Esophagus squamous epithelium (tissue), 5 donors: Measurements from ENCODE around the gene ETV6. TPM values are rescaled to one million over a fixed set of nuclear protein-coding genes. Genes with fewer than 3 reads are reported as not detected.

Source experiments
- DNase-seq: peaks from one replicate; lab custom pipeline; 2025; lab: John Stamatoyannopoulos, UW
- H3K27ac ChIP-seq, 4 donors: fragments of 200-600 bp; sonication (generic); one replicate each; pipeline ENCODE4 v1.5.1; 2016 to 2019; ENCODE audit warnings: mild to moderate bottlenecking in 1 of 4
- H3K27me3 ChIP-seq, 4 donors: fragments of 200-600 bp; sonication (generic); 1 replicate in 3 of 4; 2 replicates in 1 of 4; pipeline versions ENCODE4 v1.5.1 to v1.6.0; 2017 to 2021; ENCODE audit warnings: antibody characterized with exemption in 1 of 4
- H3K36me3 ChIP-seq, 3 donors: fragments of 200-600 bp; sonication (generic); one replicate each; pipeline ENCODE4 v1.5.1; 2016 to 2019
- H3K4me1 ChIP-seq, 3 donors: fragments of 200-600 bp; sonication (generic); one replicate each; pipeline ENCODE4 v1.5.1; 2017 to 2019
- H3K4me3 ChIP-seq, 4 donors: fragments of 200-600 bp; sonication (generic); 1 replicate in 3 of 4; 2 replicates in 1 of 4; pipeline ENCODE4 v1.5.1; 2016 to 2019; ENCODE audit warnings: mild to moderate bottlenecking in 2 of 4, moderate library complexity in 1 of 4
- H3K9me3 ChIP-seq, 3 donors: fragments of 200-600 bp; sonication (generic); one replicate each; pipeline ENCODE4 v1.5.1; 2016 to 2019
- POLR2A ChIP-seq, 4 donors: fragments of 450-650 bp; IDR thresholded peaks; one replicate each; pipeline ENCODE4 v1.6.1; 2017; ENCODE audit warnings: antibody characterized with exemption in 4 of 4, mild to moderate bottlenecking in 4 of 4, moderate library complexity in 3 of 4
- WGBS, 2 donors: methylation state at CpG; one replicate each; pipeline ENCODE4 v1.1.5; 2018; 5-methylcytosine and 5-hydroxymethylcytosine counted together
- intact Hi-C: fragments of 100-400 bp; cut with DNase I; formaldehyde crosslinking; loops from one replicate; pipeline ENCODE4 v1.15.0; 2022
- total RNA-seq, 4 donors: library from RNA; depleted of rRNA; stranded (reverse); fragments of >200 nt; gene quantifications; one replicate each; pipeline ENCODE4 v1.1.0, GENCODE V29; 2016
- TF ChIP-seq, protein P1 (sequence below), 6 experiments: fragments of 450-650 bp in 4 of 6; fragments of 200-600 bp in 2 of 6; sonication (generic) in 2 of 6; IDR thresholded peaks; one replicate each; pipeline ENCODE4 v1.5.1; 2016 to 2019; ENCODE audit warnings: antibody characterized with exemption in 6 of 6, mild to moderate bottlenecking in 4 of 6, moderate library complexity in 4 of 6
- donor health status: DM: yes; HTN: yes; CAD: no.

The ETV6 gene
- total RNA-seq, 4 donors from 2014 or later: 11.3 to 17.3 (median 13.8) TPM

DNA sequence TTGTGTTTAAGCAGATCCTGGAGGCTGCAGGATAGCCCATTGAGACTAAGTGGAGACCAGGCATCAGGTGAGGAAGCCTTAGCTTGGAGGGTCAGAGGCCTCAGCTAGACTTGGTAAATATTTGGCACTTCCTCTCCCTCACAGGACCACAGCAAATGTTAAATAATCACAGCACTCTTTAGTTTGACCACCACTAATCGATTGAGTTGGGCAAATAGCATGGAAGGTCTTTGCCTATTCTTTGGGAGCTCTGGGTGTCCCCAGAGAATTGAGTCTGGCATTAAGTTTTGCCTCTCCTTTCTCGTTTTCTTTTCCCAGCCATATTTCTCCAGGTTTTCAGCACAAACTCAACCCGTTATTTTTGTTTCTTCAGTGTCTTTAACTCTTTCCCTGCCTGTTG, 61.4 kb downstream of the ETV6 start:
- H3K4me1 ChIP-seq: peaks cover 14 to 42% (median 31%) of the 10 kb centered on the region in 3 donors
- intact Hi-C loops: no loop called here
- DNase-seq: no peak
- no peaks in the 10 kb centered on the region for H3K27me3 ChIP-seq
- H3K4me3 ChIP-seq: no peak overlapping the region
- TF ChIP-seq POLR2A (IDR thresholded peaks at IDR 0.05): no peak
- TF ChIP-seq, protein P1, sequence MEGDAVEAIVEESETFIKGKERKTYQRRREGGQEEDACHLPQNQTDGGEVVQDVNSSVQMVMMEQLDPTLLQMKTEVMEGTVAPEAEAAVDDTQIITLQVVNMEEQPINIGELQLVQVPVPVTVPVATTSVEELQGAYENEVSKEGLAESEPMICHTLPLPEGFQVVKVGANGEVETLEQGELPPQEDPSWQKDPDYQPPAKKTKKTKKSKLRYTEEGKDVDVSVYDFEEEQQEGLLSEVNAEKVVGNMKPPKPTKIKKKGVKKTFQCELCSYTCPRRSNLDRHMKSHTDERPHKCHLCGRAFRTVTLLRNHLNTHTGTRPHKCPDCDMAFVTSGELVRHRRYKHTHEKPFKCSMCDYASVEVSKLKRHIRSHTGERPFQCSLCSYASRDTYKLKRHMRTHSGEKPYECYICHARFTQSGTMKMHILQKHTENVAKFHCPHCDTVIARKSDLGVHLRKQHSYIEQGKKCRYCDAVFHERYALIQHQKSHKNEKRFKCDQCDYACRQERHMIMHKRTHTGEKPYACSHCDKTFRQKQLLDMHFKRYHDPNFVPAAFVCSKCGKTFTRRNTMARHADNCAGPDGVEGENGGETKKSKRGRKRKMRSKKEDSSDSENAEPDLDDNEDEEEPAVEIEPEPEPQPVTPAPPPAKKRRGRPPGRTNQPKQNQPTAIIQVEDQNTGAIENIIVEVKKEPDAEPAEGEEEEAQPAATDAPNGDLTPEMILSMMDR (IDR thresholded peaks at IDR 0.05): no peak
- H3K9me3 ChIP-seq: no peaks in the 10 kb centered on the region
- H3K36me3 ChIP-seq: no peaks in the 10 kb centered on the region
- H3K27ac ChIP-seq: peak overlapping the region in 2 of 4 donors; percentile 39 to 53
- WGBS, 2 donors: 48 to 72% methylated on average over 3 of the region's 3 CpGs

DNA sequence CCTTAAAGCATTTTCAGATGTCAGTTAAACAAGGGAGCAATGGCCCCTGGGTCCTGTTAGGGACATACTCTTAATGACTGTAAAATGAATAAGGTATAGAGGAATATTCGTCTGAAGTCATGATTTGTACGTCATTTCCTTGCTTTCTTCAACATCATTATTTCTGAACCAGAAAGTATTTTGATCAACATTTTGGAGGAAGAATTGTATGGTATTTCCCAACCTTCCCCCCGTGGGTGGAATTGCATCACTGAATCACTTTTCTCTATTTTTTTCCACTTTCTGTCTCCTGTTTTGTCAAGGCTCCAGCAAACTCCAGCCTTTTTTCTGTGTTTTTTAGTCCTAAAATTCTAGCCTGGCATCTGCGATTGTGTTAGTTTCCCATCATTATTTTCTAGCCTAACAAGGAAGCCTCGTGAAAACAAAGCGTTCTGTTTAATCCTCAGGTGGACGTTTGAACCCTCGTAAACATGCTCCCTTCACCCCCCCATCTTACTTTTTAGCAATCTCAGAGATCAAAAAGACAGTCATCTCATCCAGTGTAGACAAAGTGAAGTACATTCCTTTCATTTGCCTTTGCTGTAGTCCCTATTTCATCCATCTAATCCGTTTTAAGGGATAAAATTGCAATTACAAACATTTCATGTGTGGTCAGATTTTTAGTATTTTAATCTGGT, 62.3 kb downstream of the ETV6 start:
- Histone ChIP-seq H3K27me3 (no peaks in the 10 kb centered on the region), H3K4me3 (no peak overlapping the region), H3K9me3 (no peaks in the 10 kb centered on the region), H3K36me3 (no peaks in the 10 kb centered on the region), H3K4me1 (peaks cover 12 to 34% (median 22%) of the 10 kb centered on the region in 3 donors), H3K27ac (peak overlapping the region; percentile 4 to 53 (median 28))
- intact Hi-C loops: no loop called here
- TF ChIP-seq, protein P1 (IDR thresholded peaks at IDR 0.05): no peak
- TF ChIP-seq POLR2A (IDR thresholded peaks at IDR 0.05): no peak
- no peak for DNase-seq
- WGBS, 2 donors: 72% methylated on average over 9 of the region's 9 CpGs

DNA sequence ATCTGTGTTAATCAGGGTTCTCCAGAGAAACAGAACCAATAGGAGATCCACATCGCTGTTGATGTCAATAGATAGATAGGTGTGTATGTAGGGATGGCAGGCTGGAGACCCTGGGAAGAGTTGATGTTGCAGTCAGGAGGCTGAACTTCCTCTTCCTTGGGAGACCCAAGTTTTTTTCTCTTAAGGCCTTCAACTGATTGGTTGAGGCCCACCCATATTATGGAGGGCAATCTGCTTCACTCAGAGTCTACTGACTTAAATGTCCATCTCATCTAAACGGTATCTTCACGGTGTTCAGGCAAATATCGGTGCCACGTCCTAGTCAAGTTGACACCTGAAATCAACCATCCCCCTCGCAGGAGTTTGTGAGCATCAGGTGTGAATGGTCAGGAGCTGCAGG, 63.0 kb downstream of the ETV6 start:
- TF ChIP-seq, protein P1 (IDR thresholded peaks at IDR 0.05): no peak
- TF ChIP-seq POLR2A (IDR thresholded peaks at IDR 0.05): no peak
- Histone ChIP-seq H3K4me1 (peaks cover 5 to 34% (median 17%) of the 10 kb centered on the region in 3 donors), H3K27ac (no peak overlapping the region), H3K36me3 (no peaks in the 10 kb centered on the region), H3K27me3 (no peaks in the 10 kb centered on the region), H3K9me3 (no peaks in the 10 kb centered on the region), H3K4me3 (no peak overlapping the region)
- DNase-seq: no peak
- intact Hi-C loops: no loop called here
- WGBS, 2 donors: 94 to 96% methylated on average over 6 of the region's 6 CpGs

DNA sequence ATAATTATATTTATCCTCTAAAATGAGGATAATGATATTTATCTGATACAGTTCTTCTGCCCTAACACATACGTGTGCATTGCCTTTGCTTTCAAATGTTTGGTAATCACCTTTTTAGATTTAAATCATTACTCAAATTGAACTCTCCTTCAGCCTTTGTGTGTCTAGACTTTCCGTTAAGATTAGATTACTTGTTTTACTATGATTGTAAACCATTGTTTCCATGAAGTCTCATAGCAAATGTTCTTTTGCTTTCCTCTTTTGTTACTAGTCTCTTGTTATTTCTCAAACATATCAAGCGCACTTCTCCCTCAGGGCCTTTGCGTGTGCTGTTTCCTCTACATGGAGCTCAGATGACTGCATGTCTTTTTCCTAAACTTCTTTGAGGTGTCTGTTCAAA, 63.7 kb downstream of the ETV6 start:
- no peak overlapping the region for H3K4me3 ChIP-seq
- H3K27me3 ChIP-seq: no peaks in the 10 kb centered on the region
- TF ChIP-seq POLR2A (IDR thresholded peaks at IDR 0.05): no peak
- H3K36me3 ChIP-seq: no peaks in the 10 kb centered on the region
- H3K4me1 ChIP-seq: peaks cover 0 to 34% (median 14%) of the 10 kb centered on the region in 3 donors
- no peak for DNase-seq
- H3K27ac ChIP-seq: no peak overlapping the region
- no peaks in the 10 kb centered on the region for H3K9me3 ChIP-seq
- 78 to 88% methylated on average over 4 of the region's 4 CpGs for WGBS, 2 donors
- intact Hi-C loops: no loop called here

DNA sequence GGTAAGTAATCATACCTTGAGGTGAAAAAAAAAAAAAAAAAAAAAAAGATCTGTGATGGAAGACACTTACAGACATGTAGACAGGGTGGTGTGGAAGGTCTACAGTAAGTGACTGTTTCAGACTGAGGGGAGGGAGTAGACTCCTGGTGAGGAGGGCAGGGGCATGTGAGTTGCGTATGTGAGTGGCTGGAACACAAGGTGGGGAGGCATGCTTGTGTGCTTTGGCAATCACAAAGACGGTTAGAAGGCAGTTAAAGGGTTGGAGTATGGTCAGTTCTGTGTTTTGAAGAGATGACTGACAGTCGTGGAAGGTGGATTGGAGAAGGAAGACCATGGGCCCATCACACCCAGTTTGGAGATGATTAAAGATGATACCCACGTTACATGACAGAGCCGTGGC, 65.2 kb downstream of the ETV6 start:
- no peaks in the 10 kb centered on the region for H3K36me3 ChIP-seq
- no peak overlapping the region for H3K4me3 ChIP-seq
- 86 to 88% methylated on average over 5 of the region's 5 CpGs for WGBS, 2 donors
- intact Hi-C loops: no loop called here
- H3K27me3 ChIP-seq: no peaks in the 10 kb centered on the region
- H3K4me1 ChIP-seq: peaks cover 9 to 44% (median 25%) of the 10 kb centered on the region in 3 donors
- H3K9me3 ChIP-seq: no peaks in the 10 kb centered on the region
- no peak for DNase-seq
- TF ChIP-seq, protein P1 (IDR thresholded peaks at IDR 0.05): no peak
- no peak for TF ChIP-seq POLR2A (IDR thresholded peaks at IDR 0.05)
- no peak overlapping the region for H3K27ac ChIP-seq
